ENCODE measurements around the gene CELSR3.

Gene CELSR3

GRCh38 chr3:48631516-48632448 lies 30.9 kb downstream of the CELSR3 start:
- DNase-seq = no peak

DNA sequence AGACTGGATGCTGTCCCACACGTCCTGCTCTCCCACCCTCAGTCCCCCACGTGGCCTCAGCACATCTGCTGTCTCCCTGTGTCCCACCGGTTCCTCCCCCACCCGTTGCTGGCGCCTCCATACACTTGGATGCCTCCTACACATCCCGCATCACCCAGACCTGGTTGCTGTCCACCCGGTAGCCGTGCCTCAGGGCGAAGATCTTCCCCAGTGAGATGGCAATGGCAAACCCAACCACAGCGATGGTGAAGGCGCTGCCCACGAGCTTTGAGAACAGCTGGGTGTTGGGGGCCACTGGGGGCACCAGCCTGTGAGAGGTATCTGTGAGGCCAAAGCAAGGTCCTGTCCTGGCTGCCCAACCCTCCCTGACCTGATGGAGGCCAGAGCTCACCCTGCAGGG lies 31.9 kb downstream of the CELSR3 start:
- no peak for DNase-seq

DNA sequence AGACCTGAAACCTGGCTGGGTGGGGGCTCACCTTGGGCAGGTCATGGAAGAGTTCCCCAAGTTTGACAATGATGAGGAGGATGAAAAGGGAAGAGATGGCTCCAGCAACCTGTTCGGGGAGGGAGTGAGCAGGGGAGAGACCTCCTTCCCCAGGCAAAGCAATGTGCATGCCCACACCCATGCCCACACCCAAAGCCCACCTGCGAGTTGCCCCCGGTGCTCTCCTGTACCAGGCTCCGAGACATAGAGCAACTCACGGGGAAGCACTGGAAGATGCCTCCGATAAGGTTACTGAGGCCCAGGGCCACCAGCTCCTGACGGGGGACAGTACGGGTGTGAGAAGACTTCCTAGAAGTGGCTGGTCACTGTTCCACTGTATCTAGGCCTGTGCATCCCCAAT lies 32.3 kb downstream of the CELSR3 start:
- no peak for DNase-seq

DNA sequence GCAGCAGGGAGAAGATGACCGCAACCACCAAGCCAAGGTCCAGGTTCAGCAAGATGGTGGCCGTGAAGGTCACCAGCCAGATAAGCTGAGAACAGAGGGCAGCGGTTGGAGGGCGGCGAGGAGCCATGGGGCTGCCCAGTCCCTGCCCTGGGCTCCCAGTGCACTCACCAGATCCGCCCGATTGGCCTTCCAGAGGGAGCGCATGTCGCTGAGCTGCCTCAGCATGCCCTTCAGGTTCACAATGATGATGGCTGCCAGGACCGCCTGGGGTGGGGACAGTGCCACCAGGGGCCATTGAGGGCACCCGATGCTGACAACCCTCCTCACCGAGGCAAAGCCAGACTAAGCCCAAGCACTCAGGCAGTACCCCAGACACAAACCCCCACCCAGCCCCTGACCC lies 32.8 kb downstream of the CELSR3 start:
- DNase-seq = no peak

DNA sequence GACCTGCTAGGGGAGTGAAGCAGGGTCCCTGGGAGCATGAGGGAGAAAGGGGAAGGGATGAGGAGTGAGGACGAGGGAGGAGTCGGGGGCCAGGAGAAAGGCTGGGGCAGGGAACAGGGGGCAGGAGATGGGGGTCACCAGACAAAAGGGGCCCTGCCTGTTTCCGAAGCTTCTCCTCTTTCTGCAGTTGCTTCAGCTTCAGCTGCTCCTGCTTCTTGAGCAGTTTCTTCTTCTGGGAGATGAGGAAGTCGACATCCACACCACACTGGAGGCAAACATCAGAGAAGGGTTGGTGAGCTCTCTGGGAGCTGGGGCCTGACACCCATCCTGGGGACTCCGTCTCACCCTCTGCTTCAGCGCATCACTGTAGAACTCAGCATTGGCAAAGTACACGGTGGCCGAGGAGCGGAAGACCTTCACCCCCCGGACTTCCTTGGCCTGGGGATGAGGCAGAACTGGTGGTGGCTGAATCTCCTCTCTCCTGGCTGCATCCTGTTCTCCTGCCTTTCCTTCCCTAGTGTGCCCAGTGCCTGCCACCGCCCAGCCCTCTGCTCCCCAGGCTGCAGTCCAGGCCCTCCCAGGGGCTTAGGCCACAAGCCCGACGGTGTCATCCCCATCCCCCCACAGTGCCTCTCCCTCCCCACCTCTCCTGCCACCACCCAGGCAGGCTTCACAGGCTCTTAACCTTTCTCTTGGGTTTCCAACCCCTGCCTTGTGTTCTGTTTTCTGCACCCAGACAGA lies 34.2 kb downstream of the CELSR3 start:
- DNase-seq = no peak

DNA sequence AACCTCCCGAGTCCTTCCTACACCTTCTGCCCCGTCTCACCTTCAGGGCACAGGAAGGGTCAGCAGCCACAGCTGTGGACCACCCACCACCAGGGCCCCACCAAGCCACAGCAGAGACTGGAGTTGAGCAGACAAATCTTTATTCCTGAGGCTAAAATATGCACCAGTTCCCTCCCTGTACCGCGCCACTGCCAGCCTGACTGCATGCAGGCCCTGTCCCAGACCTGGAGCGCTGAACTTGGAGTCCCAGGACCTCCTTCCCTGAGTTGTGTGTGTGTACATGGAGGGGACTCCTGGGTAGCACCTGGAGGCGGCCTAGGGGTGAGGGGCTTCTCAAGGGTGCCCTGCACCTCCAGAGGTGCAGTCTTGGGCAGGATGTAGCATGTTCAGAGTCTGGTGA lies 37.1 kb downstream of the CELSR3 start:
- no peak for DNase-seq

GRCh38 chr3:48624767-48625166 lies 37.9 kb downstream of the CELSR3 start:
- DNase-seq = no peak

DNA sequence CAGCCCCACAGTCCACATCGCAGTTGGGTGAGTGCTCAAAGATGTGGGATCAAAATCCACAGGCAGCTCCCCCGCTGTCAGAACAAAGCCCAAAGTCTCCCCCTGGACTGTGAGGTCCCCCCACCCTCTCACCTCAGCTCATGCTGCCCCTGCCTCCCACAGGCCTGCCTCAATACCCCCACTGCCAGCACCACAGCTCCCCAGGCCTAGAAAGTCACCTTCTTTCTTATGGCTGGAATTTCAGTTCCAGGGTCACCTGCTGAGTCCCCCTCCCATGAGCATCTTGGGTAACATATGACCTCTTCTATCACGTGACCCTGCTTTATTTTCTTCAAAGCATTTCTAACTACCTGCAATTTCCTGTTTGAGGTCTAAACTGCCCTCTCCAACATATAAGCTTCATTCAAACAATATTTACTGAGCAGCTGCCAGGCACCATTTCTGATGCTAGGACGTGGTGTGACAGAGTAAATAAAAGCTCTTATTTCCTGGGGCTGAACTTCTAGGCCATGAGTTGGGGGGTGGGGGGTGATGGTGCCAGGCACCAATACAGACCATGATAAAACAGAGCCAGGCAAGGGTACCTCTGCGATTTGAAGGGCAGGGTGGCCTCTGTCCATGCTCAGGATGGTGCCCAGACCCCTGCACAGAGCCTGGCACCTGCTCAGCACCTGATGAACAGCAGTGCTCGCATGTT lies 38.7 kb downstream of the CELSR3 start:
- DNase-seq = peak; percentile 74

DNA sequence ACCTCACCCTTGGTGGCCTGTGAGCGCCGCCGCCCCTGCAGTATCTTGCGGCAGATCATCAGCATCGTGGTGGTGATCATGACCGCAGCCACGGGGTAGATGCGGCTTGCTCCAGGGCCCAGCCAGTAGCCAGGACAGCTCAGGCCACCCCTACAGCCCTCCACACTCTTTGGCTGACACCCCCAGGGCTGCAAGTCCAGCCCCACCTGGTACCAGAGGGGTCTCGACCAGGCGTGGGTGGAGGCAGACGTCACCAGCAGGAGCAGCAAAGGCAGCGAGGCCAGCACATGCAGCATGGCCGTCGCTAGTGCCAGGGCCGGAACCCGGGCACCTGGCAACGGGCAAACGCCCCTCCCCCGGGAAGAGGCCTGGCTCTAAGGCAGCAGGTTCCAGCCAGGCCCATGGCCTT lies 41.2 kb downstream of the CELSR3 start, which contains the start of gene TMEM89:
TSS of gene TMEM89 (minus strand) at position 309 of the 409 bp plus-strand sequence. CDS start at position 296, 13 bp downstream.
- DNase-seq = no peak

GRCh38 chr3:48619541-48620524 lies 42.9 kb downstream of the CELSR3 start:
- no peak for DNase-seq

- no peak for DNase-seq
Observed at GRCh38 chr3:48617559-48617958, 45.1 kb downstream of the CELSR3 start.

DNA sequence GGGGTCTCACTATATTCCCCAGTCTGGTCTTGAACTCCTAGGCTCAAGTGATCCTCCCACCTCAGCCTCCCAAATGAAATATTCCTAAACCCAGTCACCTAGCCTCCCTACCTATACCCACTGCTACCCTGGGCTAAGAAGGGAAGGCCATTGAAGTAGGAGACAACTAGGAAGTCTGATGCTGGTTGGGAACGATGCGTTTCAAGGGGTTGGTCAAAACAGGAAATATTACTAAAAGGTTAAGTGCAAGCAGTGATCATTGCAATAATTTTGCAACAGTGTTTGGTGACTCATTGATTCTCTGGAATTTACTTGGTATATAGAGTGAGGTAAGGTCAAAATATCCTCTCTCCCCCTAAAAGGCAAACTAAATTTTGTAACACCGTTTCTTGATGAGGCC lies 48.6 kb downstream of the CELSR3 start:
- DNase-seq = no peak

- no peak for DNase-seq
Observed at GRCh38 chr3:48612309-48612708, 50.4 kb downstream of the CELSR3 start.

DNA sequence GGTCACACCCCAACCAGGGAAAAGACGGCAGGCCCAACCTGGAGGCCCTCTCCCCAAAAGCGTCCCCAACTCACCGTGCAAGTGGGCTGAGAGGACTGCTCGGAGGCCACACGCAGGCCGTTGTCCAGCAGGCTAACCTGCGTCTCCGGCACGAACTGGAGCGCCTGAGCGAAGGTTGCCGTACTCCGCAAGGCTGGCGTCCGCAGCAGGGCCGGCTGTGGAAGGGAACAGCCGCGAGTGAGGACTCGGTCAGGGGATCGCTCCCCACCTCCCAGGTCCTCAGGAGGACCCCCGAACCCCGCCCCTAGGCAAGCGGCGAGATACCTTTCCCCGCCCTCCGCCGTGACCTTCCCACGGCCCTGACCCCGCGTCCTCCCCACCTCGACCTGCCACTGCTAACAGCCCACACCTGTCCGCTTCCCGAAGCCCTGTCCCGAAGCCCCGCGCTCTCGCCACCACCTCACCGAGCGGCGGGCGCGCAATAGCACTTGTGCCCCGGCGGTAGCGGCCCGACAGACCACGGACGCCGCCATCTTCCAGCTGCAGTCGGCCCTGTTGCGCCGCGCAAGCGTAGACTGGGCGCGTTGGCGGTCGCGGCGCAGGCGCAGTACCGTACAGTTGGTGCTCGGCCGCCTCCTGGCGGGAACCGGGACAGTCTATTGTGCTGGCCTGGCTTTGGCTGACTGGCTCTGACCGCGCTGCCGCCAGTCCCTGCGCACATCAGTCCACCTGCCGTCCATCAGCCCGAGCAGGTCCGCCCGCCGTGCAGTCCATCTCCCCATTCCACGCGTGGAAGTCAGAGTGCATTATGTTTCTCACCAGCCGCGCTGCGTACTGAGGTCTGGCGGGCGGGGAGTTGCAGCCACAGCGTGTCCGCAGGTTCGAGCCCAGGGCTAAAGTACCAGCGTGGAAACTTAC lies 53.3 kb downstream of the CELSR3 start, which contains the start of gene UQCRC1:
TSS of gene UQCRC1 (minus strand) at position 559 of the 918 bp plus-strand sequence. CDS start at position 533, 26 bp downstream.
- DNase-seq = no peak

GRCh38 chr3:48607519-48607918 lies 55.2 kb downstream of the CELSR3 start:
- DNase-seq = no peak

DNA sequence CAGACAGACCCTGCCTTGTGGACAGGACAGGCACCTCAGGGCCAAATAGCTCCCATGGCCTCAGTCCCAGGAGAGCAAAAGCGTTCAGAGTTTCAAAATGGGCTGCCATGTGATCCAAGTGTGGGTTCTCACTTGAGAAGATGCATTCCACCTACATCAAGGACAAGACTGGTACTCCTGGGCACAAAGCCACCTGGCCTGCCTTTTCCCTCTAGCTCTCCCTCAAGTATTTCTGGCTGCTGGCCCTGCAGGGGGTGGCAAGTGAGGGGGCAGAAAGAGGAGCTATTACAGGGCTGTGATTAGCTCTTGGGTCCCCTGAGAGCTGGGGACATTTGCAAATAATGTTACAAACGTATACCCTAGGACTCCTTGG lies 61.1 kb downstream of the CELSR3 start:
- no peak for DNase-seq

- no peak for DNase-seq
Observed at GRCh38 chr3:48600711-48601621, 61.7 kb downstream of the CELSR3 start.

GRCh38 chr3:48599509-48600285 lies 63.0 kb downstream of the CELSR3 start:
- no peak for DNase-seq

DNA sequence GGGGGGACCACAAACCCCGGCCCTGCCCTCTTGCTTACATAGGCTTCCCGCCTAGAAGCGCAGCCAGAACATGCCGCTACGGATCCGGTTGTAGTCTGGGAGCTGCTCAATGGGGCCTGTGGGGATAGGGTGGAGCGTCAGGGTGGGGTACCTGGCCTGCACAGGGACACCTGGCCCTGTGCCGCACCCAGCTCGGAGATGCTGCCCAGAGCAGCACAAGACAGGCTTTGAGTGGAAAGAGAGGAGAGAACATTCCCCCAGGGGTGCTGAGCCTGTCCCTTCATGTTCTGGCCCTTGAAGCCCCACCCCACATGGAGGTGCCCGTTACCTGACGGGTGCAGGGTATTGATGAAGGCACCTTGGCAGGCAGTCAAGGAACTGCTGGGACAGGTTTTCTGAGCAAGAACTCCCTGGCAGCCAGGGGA lies 63.6 kb downstream of the CELSR3 start:
- DNase-seq = no peak
